Fibroblast of skin of right biceps (primary cell): ENCODE results near the gene BRF1.

Experiments used
- DNase-seq: peaks from one replicate; pipeline ENCODE4 v3.0.0-alpha.2; 2013

The BRF1 gene

GRCh38 chr14:105257464-105257863, 43.3 kb downstream of the BRF1 start:
- no peak for DNase-seq

- no peak for DNase-seq
Measured at GRCh38 chr14:105256292-105256960, 44.4 kb downstream of the BRF1 start.

GRCh38 chr14:105255021-105255507, 45.7 kb downstream of the BRF1 start:
- DNase-seq: peak; percentile 28

- DNase-seq: no peak
Measured at GRCh38 chr14:105253329-105253682, 47.5 kb downstream of the BRF1 start.

GRCh38 chr14:105252552-105253328, 48.1 kb downstream of the BRF1 start:
- DNase-seq: no peak

GRCh38 chr14:105251920-105252319, 48.9 kb downstream of the BRF1 start:
- DNase-seq: no peak

GRCh38 chr14:105250986-105251385, 49.8 kb downstream of the BRF1 start:
- no peak for DNase-seq

- no peak for DNase-seq
Measured at GRCh38 chr14:105250008-105250366, 50.8 kb downstream of the BRF1 start.

- peak; percentile 34 for DNase-seq
Measured at GRCh38 chr14:105249182-105250007, 51.4 kb downstream of the BRF1 start.

- DNase-seq: peak; percentile 84
Measured at GRCh38 chr14:105248368-105249181, 52.2 kb downstream of the BRF1 start, which contains the start of gene BTBD6. BTBD6 (plus strand) TSS chr14:105248533; CDS start chr14:105248712, 179 bp downstream.

GRCh38 chr14:105247715-105248367, 53.0 kb downstream of the BRF1 start:
- DNase-seq: no peak

- DNase-seq: no peak
Measured at GRCh38 chr14:105247026-105247425, 53.8 kb downstream of the BRF1 start.

GRCh38 chr14:105244334-105244733, 56.5 kb downstream of the BRF1 start:
- no peak for DNase-seq

GRCh38 chr14:105241641-105242040, 59.2 kb downstream of the BRF1 start:
- no peak for DNase-seq

GRCh38 chr14:105240811-105241576, 59.8 kb downstream of the BRF1 start:
- no peak for DNase-seq

GRCh38 chr14:105229099-105229655, 71.6 kb downstream of the BRF1 start:
- DNase-seq: no peak

GRCh38 chr14:105228562-105228961, 72.2 kb downstream of the BRF1 start:
- DNase-seq: no peak

- no peak for DNase-seq
Measured at GRCh38 chr14:105227346-105227745, 73.5 kb downstream of the BRF1 start.

GRCh38 chr14:105226198-105226597, 74.6 kb downstream of the BRF1 start:
- DNase-seq: no peak

GRCh38 chr14:105224845-105225570, 75.8 kb downstream of the BRF1 start:
- no peak for DNase-seq
